Transverse colon (tissue), 4 donors: Measurements from ENCODE around the gene RFTN1.

ENCODE experiments used
- POLR2A ChIP-seq: fragments of 450-650 bp; IDR thresholded peaks from one replicate; pipeline ENCODE4 v1.6.1; 2016; ENCODE audit warnings: antibody characterized with exemption, mild to moderate bottlenecking, moderate library complexity
- POLR2AphosphoS5 ChIP-seq, 3 donors: sonication (generic); formaldehyde crosslinking; IDR thresholded peaks; one replicate each; pipeline ENCODE4 v1.6.1; 2016; ENCODE audit warnings: antibody characterized with exemption in 3 of 3
- TF ChIP-seq, protein P1 (sequence below), 5 experiments: fragments of 200-600 bp in 3 of 5; fragments of 450-650 bp in 2 of 5; sonication (generic) in 3 of 5; IDR thresholded peaks; 1 replicate in 2 of 5; 2 replicates in 3 of 5; pipeline ENCODE4 v1.5.1; 2016 to 2017; ENCODE audit warnings: antibody characterized with exemption in 5 of 5, inconsistent platforms in 3 of 5, mild to moderate bottlenecking in 2 of 5, moderate library complexity in 1 of 5

DNA sequence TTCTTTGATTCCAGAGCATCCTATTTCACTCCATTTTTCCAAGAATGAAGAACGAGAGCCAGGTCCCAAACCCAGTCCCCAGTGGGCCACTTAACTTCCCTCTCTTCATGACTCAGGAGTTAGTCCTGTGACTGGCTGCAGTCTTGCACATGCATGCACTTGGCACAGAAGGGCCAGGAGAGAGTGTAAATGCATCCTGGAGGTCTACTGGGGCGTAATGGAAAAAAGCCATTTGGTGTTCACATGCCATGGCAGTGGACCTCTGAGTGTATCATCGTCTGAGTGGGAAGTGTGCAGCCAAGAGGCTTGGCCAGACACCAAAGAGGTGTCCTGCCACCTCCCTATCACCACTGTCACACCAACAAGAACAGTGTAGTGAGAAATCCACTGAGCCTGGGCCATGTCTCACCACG is 15.1 kb upstream of the RFTN1 start:
- TF ChIP-seq, protein P1, sequence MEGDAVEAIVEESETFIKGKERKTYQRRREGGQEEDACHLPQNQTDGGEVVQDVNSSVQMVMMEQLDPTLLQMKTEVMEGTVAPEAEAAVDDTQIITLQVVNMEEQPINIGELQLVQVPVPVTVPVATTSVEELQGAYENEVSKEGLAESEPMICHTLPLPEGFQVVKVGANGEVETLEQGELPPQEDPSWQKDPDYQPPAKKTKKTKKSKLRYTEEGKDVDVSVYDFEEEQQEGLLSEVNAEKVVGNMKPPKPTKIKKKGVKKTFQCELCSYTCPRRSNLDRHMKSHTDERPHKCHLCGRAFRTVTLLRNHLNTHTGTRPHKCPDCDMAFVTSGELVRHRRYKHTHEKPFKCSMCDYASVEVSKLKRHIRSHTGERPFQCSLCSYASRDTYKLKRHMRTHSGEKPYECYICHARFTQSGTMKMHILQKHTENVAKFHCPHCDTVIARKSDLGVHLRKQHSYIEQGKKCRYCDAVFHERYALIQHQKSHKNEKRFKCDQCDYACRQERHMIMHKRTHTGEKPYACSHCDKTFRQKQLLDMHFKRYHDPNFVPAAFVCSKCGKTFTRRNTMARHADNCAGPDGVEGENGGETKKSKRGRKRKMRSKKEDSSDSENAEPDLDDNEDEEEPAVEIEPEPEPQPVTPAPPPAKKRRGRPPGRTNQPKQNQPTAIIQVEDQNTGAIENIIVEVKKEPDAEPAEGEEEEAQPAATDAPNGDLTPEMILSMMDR (IDR thresholded peaks at IDR 0.05): no peak
- no peak for TF ChIP-seq POLR2AphosphoS5 (IDR thresholded peaks at IDR 0.05)
- TF ChIP-seq POLR2A: no peak
